Activated CD4-positive, alpha-beta T cell treated with anti-CD3 and anti-CD28 coated beads, Interleukin-2, amount 50 U/mL, for 4 hours (primary cell): ENCODE data around the gene VIPR2.
"Not testable (repeated sequence)": the region's sequence is repeated elsewhere in the genome, so short reads cannot be mapped to it uniquely, and the experiment has no call there.

Experiments used
- DNase-seq, 2 experiments: peaks; one replicate each; pipeline ENCODE4 v3.0.0-alpha.2; 2020

The VIPR2 gene

GRCh38 chr7:159138508-159138907 is 6.2 kb downstream of the VIPR2 start:
- DNase-seq = no peak

GRCh38 chr7:159137906-159138305 is 6.8 kb downstream of the VIPR2 start:
- no peak for DNase-seq

GRCh38 chr7:159136846-159137245 is 7.8 kb downstream of the VIPR2 start:
- DNase-seq = no peak

- no peak for DNase-seq
Measured at GRCh38 chr7:159136442-159136841, 8.2 kb downstream of the VIPR2 start.

- no peak for DNase-seq
Measured at GRCh38 chr7:159136013-159136412, 8.7 kb downstream of the VIPR2 start.

GRCh38 chr7:159132670-159133443 is 11.8 kb downstream of the VIPR2 start:
- DNase-seq = not testable (repeated sequence)

- DNase-seq = no peak
Measured at GRCh38 chr7:159130820-159131219, 13.8 kb downstream of the VIPR2 start.

- no peak for DNase-seq
Measured at GRCh38 chr7:159130199-159130775, 14.4 kb downstream of the VIPR2 start.

GRCh38 chr7:159128767-159129166 is 15.9 kb downstream of the VIPR2 start:
- DNase-seq = no peak

- DNase-seq = no peak
Measured at GRCh38 chr7:159127691-159128642, 16.7 kb downstream of the VIPR2 start.

GRCh38 chr7:159126311-159127260 is 18.1 kb downstream of the VIPR2 start:
- no peak for DNase-seq

- no peak for DNase-seq
Measured at GRCh38 chr7:159125955-159126270, 18.8 kb downstream of the VIPR2 start.

- DNase-seq = no peak
Measured at GRCh38 chr7:159125104-159125954, 19.3 kb downstream of the VIPR2 start.

GRCh38 chr7:159123793-159124192 is 20.9 kb downstream of the VIPR2 start:
- not testable (repeated sequence) for DNase-seq

- DNase-seq = not testable (repeated sequence)
Measured at GRCh38 chr7:159123294-159123693, 21.4 kb downstream of the VIPR2 start.

- DNase-seq = no peak
Measured at GRCh38 chr7:159122276-159122675, 22.4 kb downstream of the VIPR2 start.

- no peak for DNase-seq
Measured at GRCh38 chr7:159121476-159121875, 23.2 kb downstream of the VIPR2 start.

- DNase-seq = no peak
Measured at GRCh38 chr7:159121068-159121467, 23.6 kb downstream of the VIPR2 start.

GRCh38 chr7:159120540-159120919 is 24.1 kb downstream of the VIPR2 start:
- DNase-seq = no peak

- DNase-seq = no peak
Measured at GRCh38 chr7:159119851-159120539, 24.7 kb downstream of the VIPR2 start.
